Tibial nerve (tissue), 4 donors: ENCODE measurements around the gene MAP1B. TPM values are rescaled to one million over a fixed set of nuclear protein-coding genes. Genes with fewer than 3 reads are reported as not detected.
A peak's percentile ranks its signal among the peaks of the same experiment; 100 is the strongest.

Source experiments
- DNase-seq, 2 donors: peaks; one replicate each; pipeline ENCODE4 v3.0.0-alpha.2; 2019; ENCODE audit warnings: low spot score in 2 of 2
- H3K27ac ChIP-seq, 4 donors: fragments of 200-600 bp; sonication (generic) in 3 of 4; one replicate each; pipeline ENCODE4 v1.5.1; 2017 to 2019; ENCODE audit warnings: mild to moderate bottlenecking in 1 of 4
- H3K27me3 ChIP-seq, 2 donors: fragments of 200-600 bp; sonication (generic) in 1 of 2; one replicate each; pipeline versions ENCODE4 v1.5.1 to v1.6.0; 2017 to 2019
- H3K36me3 ChIP-seq, 3 donors: fragments of 200-600 bp; sonication (generic); one replicate each; pipeline ENCODE4 v1.5.1; 2018 to 2019
- H3K4me1 ChIP-seq, 4 donors: fragments of 200-600 bp; sonication (generic) in 3 of 4; one replicate each; pipeline ENCODE4 v1.5.1; 2017 to 2019
- H3K4me3 ChIP-seq, 4 donors: fragments of 200-600 bp; sonication (generic) in 3 of 4; one replicate each; pipeline ENCODE4 v1.5.1; 2017 to 2019; ENCODE audit warnings: mild to moderate bottlenecking in 1 of 4, moderate library complexity in 1 of 4
- H3K9me3 ChIP-seq, 4 donors: fragments of 200-600 bp; sonication (generic) in 3 of 4; one replicate each; pipeline ENCODE4 v1.5.1; 2017 to 2019
- CTCF ChIP-seq, 5 experiments: fragments of 200-600 bp in 3 of 5; fragments of 450-650 bp in 2 of 5; sonication (generic) in 3 of 5; IDR thresholded peaks; one replicate each; pipeline ENCODE4 v1.5.1; 2016 to 2019; ENCODE audit warnings: antibody characterized with exemption in 5 of 5, mild to moderate bottlenecking in 3 of 5, moderate library complexity in 2 of 5
- EP300 ChIP-seq, 2 donors: sonication (generic); formaldehyde crosslinking; IDR thresholded peaks; one replicate each; pipeline ENCODE4 v1.6.1; 2017; ENCODE audit warnings: antibody characterized with exemption in 2 of 2, mild to moderate bottlenecking in 1 of 2
- POLR2A ChIP-seq, 2 donors: fragments of 450-650 bp; IDR thresholded peaks; one replicate each; pipeline ENCODE4 v1.6.1; 2017; ENCODE audit warnings: antibody characterized with exemption in 2 of 2, mild to moderate bottlenecking in 2 of 2, moderate library complexity in 2 of 2
- WGBS, 2 donors: methylation state at CpG; one replicate each; pipeline ENCODE4 v1.1.5; 2018; 5-methylcytosine and 5-hydroxymethylcytosine counted together
- total RNA-seq, 4 donors: library from RNA; depleted of rRNA; stranded (reverse); fragments of >200 nt; gene quantifications; one replicate each; pipeline ENCODE4 v1.1.0, GENCODE V29; 2016

MAP1B gene
- total RNA-seq, 4 donors from 2014 or later, result 223 to 587 (median 472) TPM

DNA sequence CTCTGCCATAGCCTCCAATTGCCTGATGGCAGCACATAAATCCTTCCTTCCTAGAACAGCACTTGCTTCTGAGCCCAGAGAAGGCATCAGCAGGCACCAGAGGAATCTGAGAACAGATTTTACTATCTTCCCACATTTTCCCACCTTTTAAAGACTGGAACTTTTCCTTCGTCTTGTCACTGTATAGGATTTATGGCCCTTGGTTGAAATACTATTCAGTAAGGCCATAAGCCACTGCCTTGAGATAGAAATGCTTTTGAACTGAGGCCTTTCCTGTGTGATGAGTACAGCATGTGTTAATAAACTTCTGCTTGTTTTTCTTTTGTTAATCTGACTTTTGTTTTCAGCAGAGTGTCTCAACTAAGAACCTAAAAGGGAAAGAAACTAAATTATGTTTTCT, 128.4 kb downstream of the MAP1B start:
- Histone ChIP-seq H3K27ac (no peak overlapping the region), H3K4me3 (no peak overlapping the region), H3K36me3 (peaks cover 0 to 32% (median 0%) of the 10 kb centered on the region in 3 donors), H3K27me3 (no peaks in the 10 kb centered on the region), H3K4me1 (peaks cover 0 to 24% (median under 1%) of the 10 kb centered on the region in 4 donors), H3K9me3 (no peaks in the 10 kb centered on the region)
- DNase-seq, result no peak
- TF ChIP-seq EP300 (IDR thresholded peaks at IDR 0.05), result no peak
- no peak for TF ChIP-seq POLR2A (IDR thresholded peaks at IDR 0.05)
- no peak for TF ChIP-seq CTCF (IDR thresholded peaks at IDR 0.05)
- WGBS, 2 donors, result 86 to 93% methylated on average over 1 of the region's 1 CpG

DNA sequence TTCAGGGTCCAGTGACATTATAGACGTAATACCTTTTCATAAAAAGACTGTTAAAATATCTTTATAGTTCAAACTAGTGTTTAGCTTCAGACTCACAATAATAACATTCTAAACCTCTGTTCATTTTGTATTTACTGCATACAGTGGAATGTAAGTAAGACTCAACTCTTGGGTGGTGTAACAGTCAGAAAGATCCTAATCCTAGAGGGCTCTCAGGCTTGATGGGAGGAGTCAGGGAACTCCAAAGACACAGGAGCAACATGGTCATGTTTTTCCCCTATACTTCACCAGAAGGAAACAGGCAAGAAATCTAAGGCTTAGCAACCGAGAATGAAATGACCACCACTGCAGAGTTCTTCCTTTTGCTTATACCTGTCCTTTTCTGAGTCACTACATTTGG, 130.1 kb downstream of the MAP1B start:
- Histone ChIP-seq H3K4me3 (no peak overlapping the region), H3K27ac (no peak overlapping the region), H3K27me3 (no peaks in the 10 kb centered on the region), H3K36me3 (peaks cover 0 to 25% (median 0%) of the 10 kb centered on the region in 3 donors), H3K4me1 (peaks cover 0 to 37% (median 6%) of the 10 kb centered on the region in 4 donors), H3K9me3 (no peaks in the 10 kb centered on the region)
- no peak for DNase-seq
- WGBS, 2 donors, result 94 to 97% methylated on average over 2 of the region's 2 CpGs
- TF ChIP-seq CTCF (IDR thresholded peaks at IDR 0.05) (no peak), POLR2A (IDR thresholded peaks at IDR 0.05) (no peak), EP300 (IDR thresholded peaks at IDR 0.05) (no peak)

GRCh38 chr5:72237879-72238278, 130.6 kb downstream of the MAP1B start:
- 98% methylated on average over 3 of the region's 3 CpGs for WGBS, 2 donors

DNA sequence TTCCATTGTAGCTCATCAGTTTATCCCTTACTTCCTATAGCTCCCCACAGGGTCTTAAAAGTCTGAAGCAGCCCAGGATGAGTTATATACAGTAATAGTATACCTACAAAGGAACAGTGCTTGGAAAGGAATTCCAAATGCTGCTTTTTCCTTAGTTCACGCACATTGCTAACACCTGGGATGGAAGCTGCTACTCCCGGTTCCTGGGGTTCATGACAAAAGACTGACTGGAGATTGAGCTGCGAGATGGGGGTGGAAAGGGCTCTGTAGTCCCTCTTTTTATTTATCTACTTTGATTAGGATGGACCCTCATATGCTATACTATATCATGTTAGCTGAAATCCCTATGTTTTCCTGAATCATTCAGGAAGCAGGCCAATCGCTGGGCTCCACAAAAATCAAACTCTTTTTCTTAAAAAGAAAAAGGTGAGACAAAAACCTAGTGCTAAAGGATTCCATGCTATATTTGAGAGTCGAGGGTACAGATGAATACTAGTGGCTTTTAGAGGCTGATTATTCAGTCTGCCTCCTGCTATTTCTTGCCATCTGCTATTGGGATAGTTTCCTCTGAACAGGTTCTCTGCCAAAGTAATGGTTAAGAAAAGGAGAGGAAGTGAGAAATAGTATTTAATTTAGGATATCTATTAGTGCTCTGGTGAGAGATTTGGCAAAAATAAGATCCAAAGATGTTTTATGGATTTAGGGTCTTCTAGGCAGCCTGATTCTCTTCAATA, 131.6 kb downstream of the MAP1B start:
- H3K4me1 ChIP-seq, result peaks cover 0 to 36% (median 6%) of the 10 kb centered on the region in 4 donors
- 91 to 97% methylated on average over 5 of the region's 5 CpGs for WGBS, 2 donors
- H3K9me3 ChIP-seq, result no peaks in the 10 kb centered on the region
- no peak overlapping the region for H3K27ac ChIP-seq
- peaks cover 0 to 24% (median 0%) of the 10 kb centered on the region in 3 donors for H3K36me3 ChIP-seq
- TF ChIP-seq CTCF (IDR thresholded peaks at IDR 0.05) (no peak), POLR2A (IDR thresholded peaks at IDR 0.05) (no peak), EP300 (IDR thresholded peaks at IDR 0.05) (no peak)
- H3K27me3 ChIP-seq, result no peaks in the 10 kb centered on the region
- H3K4me3 ChIP-seq, result no peak overlapping the region
- DNase-seq, result no peak

More at GRCh38 chr5:72237879-72238278, 130.6 kb downstream of the MAP1B start:
- Histone ChIP-seq H3K9me3 (no peaks in the 10 kb centered on the region), H3K27me3 (no peaks in the 10 kb centered on the region), H3K4me1 (peaks cover 0 to 37% (median 6%) of the 10 kb centered on the region in 4 donors), H3K27ac (no peak overlapping the region), H3K4me3 (no peak overlapping the region), H3K36me3 (peaks cover 0 to 24% (median 0%) of the 10 kb centered on the region in 3 donors)
- no peak for TF ChIP-seq CTCF (IDR thresholded peaks at IDR 0.05)
- TF ChIP-seq EP300 (IDR thresholded peaks at IDR 0.05), result no peak
- no peak for TF ChIP-seq POLR2A (IDR thresholded peaks at IDR 0.05)
- no peak for DNase-seq

- whole genome bisulfite sequencing, 2 donors, result 47 to 57% methylated on average over 5 of the region's 5 CpGs
- H3K4me3 ChIP-seq, result no peak overlapping the region
- no peaks in the 10 kb centered on the region for H3K9me3 ChIP-seq
- H3K4me1 ChIP-seq, result peaks cover 0 to 54% (median 14%) of the 10 kb centered on the region in 4 donors
- no peak for DNase-seq
- H3K27ac ChIP-seq, result peak overlapping the region in 1 of 4 donors; percentile 40
- no peaks in the 10 kb centered on the region for H3K27me3 ChIP-seq
- no peak for TF ChIP-seq POLR2A (IDR thresholded peaks at IDR 0.05)
- TF ChIP-seq CTCF (IDR thresholded peaks at IDR 0.05), result no peak
- TF ChIP-seq EP300 (IDR thresholded peaks at IDR 0.05), result no peak
- peaks cover 0 to 14% (median 0%) of the 10 kb centered on the region in 3 donors for H3K36me3 ChIP-seq
Measured at GRCh38 chr5:72241346-72242003, 134.2 kb downstream of the MAP1B start.
